Mesothelial cell of epicardium (in vitro differentiated cells): ENCODE measurements around the gene STAC. TPM values are rescaled to one million over a fixed set of nuclear protein-coding genes. Genes with fewer than 3 reads are reported as not detected.

Experiments
- DNase-seq, 2 experiments: peaks; one replicate each; pipeline ENCODE4 v3.0.0; 2021; ENCODE audit warnings: low spot score in 2 of 2; ENCODE audit not compliant: unreplicated experiment in 2 of 2
- H3K27ac Mint-ChIP-seq: 2 replicates; pipeline ENCODE4 v1.8.0; 2021; ENCODE audit warnings: mixed read lengths
- H3K27me3 Mint-ChIP-seq: 2 replicates; pipeline ENCODE4 v1.8.0; 2021; ENCODE audit warnings: low read depth, mixed read lengths
- H3K36me3 Mint-ChIP-seq: 2 replicates; pipeline ENCODE4 v1.8.0; 2021; ENCODE audit warnings: mixed read lengths
- H3K4me1 Mint-ChIP-seq: 2 replicates; pipeline ENCODE4 v1.8.0; 2021; ENCODE audit warnings: mixed read lengths
- H3K4me3 Mint-ChIP-seq: 2 replicates; pipeline ENCODE4 v1.8.0; 2021; ENCODE audit warnings: mild to moderate bottlenecking, moderate library complexity, mixed read lengths
- H3K9me3 Mint-ChIP-seq: 2 replicates; pipeline ENCODE4 v1.8.0; 2021; ENCODE audit warnings: mixed read lengths
- total RNA-seq: library from RNA; stranded (reverse); gene quantifications from 3 replicates; pipeline ENCODE4 v1.2.1, GENCODE V29; 2021
- TF ChIP-seq, protein P1 (sequence below): fragments of 200-600 bp; sonication (generic); IDR thresholded peaks from one replicate; pipeline ENCODE4 v1.5.0; 2021; ENCODE audit warnings: antibody characterized with exemption; ENCODE audit not compliant: unreplicated experiment

STAC gene
- total RNA-seq, 1 donor from 2014 or later, result 1.9 TPM

DNA sequence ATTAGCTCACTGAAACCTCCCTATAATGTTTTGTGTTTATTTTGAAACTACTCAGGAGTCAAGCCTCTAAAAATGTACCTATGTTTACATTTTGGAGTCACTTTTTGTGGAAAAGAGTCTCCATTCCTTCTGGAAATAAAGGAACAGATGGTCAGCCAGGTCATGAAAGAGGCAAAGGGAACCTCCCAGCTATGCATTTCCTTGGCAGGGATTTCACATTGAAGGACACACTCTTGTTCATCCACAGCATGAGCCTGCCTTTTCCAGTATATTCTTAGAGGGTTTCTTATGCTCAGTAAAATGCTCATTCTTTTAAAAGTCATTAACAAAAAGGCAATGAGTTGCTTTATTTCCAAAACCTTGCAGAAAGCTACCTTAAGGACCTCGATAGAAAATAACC, 20.8 kb downstream of the STAC start:
- TF ChIP-seq, protein P1, sequence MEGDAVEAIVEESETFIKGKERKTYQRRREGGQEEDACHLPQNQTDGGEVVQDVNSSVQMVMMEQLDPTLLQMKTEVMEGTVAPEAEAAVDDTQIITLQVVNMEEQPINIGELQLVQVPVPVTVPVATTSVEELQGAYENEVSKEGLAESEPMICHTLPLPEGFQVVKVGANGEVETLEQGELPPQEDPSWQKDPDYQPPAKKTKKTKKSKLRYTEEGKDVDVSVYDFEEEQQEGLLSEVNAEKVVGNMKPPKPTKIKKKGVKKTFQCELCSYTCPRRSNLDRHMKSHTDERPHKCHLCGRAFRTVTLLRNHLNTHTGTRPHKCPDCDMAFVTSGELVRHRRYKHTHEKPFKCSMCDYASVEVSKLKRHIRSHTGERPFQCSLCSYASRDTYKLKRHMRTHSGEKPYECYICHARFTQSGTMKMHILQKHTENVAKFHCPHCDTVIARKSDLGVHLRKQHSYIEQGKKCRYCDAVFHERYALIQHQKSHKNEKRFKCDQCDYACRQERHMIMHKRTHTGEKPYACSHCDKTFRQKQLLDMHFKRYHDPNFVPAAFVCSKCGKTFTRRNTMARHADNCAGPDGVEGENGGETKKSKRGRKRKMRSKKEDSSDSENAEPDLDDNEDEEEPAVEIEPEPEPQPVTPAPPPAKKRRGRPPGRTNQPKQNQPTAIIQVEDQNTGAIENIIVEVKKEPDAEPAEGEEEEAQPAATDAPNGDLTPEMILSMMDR, result no peak
- H3K4me3 Mint-ChIP-seq, result no peak overlapping the region
- no peak for DNase-seq
- H3K27ac Mint-ChIP-seq, result no peak overlapping the region
- no peaks in the 10 kb centered on the region for H3K36me3 Mint-ChIP-seq
- H3K9me3 Mint-ChIP-seq, result no peaks in the 10 kb centered on the region
- peaks cover 18% of the 10 kb centered on the region for H3K27me3 Mint-ChIP-seq
- H3K4me1 Mint-ChIP-seq, result no peaks in the 10 kb centered on the region

DNA sequence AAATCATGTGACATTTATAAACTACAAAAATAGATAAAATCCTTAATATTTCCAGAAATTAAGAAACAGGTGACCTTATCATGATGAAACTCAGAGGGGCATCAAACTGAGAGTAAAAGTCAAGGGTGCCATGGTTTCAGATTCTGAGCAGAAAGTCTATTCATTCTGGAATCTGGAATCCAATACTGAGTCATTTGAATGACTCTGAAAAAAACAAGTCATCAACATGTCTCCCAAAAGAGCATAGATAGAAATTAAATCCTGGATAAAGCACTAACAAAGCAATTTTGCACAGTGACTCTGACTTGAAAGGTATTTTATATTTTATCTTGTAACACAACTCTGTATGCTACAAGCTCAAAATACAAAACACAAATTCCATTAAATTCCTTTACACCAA, 23.4 kb downstream of the STAC start:
- no peak for DNase-seq
- H3K4me1 Mint-ChIP-seq, result no peaks in the 10 kb centered on the region
- H3K4me3 Mint-ChIP-seq, result no peak overlapping the region
- TF ChIP-seq, protein P1, result no peak
- H3K36me3 Mint-ChIP-seq, result no peaks in the 10 kb centered on the region
- no peak overlapping the region for H3K27ac Mint-ChIP-seq
- H3K9me3 Mint-ChIP-seq, result no peaks in the 10 kb centered on the region
- peaks cover 13% of the 10 kb centered on the region for H3K27me3 Mint-ChIP-seq

DNA sequence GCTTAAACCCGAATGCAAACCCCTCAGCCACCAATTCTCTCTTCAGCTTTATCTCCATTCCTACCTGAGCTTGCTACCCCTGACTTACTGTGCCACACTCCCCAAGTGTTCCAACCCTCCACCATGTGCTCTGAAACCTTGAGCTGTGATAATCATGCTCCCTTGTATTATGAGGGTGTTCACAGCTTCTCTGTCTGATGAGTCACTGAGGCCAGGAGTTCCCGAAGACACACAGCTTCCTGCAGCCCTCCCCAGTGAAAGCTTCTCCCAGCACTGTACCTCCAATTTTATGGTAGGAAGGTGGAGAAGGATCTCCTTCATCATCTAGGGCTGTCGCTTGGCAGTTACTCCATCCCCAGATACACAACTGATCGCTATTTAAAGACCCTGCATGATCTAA, 24.9 kb downstream of the STAC start:
- H3K27ac Mint-ChIP-seq, result no peak overlapping the region
- TF ChIP-seq, protein P1, result no peak
- H3K4me3 Mint-ChIP-seq, result no peak overlapping the region
- H3K4me1 Mint-ChIP-seq, result no peaks in the 10 kb centered on the region
- no peaks in the 10 kb centered on the region for H3K9me3 Mint-ChIP-seq
- DNase-seq, result no peak
- H3K36me3 Mint-ChIP-seq, result no peaks in the 10 kb centered on the region
- H3K27me3 Mint-ChIP-seq, result peaks cover 5% of the 10 kb centered on the region

DNA sequence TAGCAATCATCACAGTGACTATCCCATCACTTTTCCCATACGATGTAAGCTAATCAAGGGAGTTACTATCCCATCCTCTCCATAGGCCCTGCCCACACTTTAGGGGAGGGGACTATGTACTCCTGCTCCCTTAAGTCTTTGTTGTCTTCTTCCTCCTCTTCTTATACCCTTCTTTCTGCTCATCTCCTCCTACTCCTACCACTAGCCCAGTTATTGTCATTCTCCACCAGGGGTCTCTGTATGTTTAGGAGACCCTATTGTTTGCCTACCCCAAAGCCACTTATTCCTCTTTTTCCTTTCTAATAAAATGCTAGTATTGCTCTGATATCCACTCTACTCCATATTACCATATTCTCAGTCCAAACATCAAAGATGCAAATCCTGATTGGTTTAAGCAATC, 27.8 kb downstream of the STAC start:
- Mint-ChIP-seq H3K4me3 (no peak overlapping the region), H3K27ac (no peak overlapping the region), H3K9me3 (peaks cover 4% of the 10 kb centered on the region), H3K4me1 (no peaks in the 10 kb centered on the region), H3K36me3 (no peaks in the 10 kb centered on the region), H3K27me3 (no peaks in the 10 kb centered on the region)
- TF ChIP-seq, protein P1, result no peak
- DNase-seq, result no peak

DNA sequence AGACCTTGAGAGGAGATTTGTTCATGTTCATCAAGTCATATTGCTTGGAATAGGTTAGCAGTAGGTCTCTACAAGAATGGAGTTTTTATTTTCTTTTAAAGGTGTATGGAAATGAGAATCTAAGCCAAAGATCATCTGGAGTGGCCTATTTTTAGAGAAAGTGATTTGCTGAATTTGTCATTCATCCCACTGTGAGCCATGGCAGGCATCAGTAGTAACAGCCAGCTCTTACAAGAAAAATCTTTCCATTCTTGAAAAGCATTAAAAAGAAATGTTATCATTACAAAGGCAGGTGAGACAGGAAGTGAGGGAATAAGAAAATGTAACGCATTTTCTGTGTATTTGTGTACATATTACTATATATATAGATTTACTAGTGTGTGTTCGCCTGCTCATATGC, 29.6 kb downstream of the STAC start:
- Mint-ChIP-seq H3K27ac (no peak overlapping the region), H3K4me1 (no peaks in the 10 kb centered on the region), H3K27me3 (no peaks in the 10 kb centered on the region), H3K9me3 (peaks cover 11% of the 10 kb centered on the region), H3K36me3 (no peaks in the 10 kb centered on the region), H3K4me3 (no peak overlapping the region)
- TF ChIP-seq, protein P1, result no peak
- DNase-seq, result no peak

DNA sequence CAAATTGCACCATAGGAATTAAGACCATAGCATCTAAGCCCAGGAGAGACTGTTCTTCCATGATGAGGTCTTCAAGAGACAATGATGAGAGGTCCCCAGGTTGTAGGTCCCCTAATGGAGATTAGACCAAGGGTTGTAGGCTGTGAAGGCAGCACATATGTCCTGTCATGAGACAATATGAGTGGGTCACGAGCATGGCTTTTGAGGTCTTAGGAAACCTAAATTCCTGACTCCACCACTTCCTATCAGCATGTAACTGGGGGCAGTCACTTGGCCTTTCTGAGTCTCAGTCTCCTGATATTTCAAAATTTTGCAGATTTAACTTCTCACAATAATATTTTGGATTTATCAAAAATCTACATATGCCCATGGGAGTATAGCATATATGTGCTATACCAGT, 31.3 kb downstream of the STAC start:
- TF ChIP-seq, protein P1, result no peak
- Mint-ChIP-seq H3K9me3 (peaks cover 20% of the 10 kb centered on the region), H3K27me3 (no peaks in the 10 kb centered on the region), H3K36me3 (no peaks in the 10 kb centered on the region), H3K4me1 (no peaks in the 10 kb centered on the region), H3K4me3 (no peak overlapping the region), H3K27ac (no peak overlapping the region)
- no peak for DNase-seq
